HG03432 (cell line): Measurements from ENCODE around the gene ANKFY1.
"Not testable (repeated sequence)": the region's sequence is repeated elsewhere in the genome, so short reads cannot be mapped to it uniquely, and the experiment has no call there.

Experiments
- ATAC-seq: cut with Tn5 transposase; IDR thresholded peaks from one replicate; pipeline ENCODE4 v1.9.1; 2021; ENCODE audit warnings: mild to moderate bottlenecking, moderate library complexity; ENCODE audit not compliant: unreplicated experiment

Gene ANKFY1

DNA sequence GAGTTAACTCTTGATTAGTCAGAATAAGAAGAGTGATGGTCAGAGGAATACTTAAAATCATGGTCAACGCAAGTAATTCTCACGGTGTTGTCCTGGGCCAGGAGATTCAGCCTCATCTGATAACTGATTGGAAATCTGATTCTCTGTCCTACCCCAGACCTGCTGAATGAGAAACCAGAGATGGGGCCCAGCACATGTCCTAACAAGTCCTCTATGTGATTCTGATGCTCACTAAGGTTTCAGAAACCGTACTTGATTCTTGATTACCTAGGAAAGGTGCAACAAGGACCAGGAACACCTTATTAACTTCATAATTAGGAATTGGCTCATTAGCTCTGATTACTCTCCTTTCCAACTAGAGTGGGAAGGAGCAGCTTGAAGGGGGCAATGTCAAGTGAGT is 44.5 kb downstream of the ANKFY1 start:
- ATAC-seq, result no peak

DNA sequence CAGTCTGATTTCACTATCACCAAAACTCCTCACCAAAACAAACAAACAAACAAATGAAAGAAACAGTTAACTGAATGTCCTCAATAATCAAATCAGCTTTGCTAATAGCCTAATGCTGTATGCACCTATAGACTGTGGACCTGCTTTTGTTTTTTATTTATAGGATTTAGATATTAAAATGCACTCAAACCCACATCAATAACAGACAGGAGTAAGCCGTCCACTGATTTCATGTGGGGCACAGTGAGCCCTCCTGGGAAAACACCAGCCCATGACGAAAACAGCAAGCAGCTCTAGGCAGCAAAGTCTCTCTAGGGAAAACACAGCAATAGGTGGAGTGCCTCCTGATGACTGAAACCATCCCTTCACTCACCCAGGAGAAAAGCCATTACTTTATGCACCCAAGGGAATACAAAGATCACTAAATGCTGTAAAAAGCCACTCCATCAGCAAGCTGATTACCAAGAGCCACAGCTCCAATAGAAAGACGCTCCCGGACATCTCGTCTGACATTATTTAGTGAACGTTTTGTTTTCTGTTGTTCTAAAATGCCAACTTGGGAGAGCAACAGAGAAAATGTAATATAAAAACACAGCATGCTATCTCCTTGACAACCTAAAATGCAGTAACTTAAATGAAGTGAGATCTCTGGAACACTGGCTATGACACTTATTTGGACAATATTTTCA is 47.8 kb downstream of the ANKFY1 start:
- no peak for ATAC-seq

DNA sequence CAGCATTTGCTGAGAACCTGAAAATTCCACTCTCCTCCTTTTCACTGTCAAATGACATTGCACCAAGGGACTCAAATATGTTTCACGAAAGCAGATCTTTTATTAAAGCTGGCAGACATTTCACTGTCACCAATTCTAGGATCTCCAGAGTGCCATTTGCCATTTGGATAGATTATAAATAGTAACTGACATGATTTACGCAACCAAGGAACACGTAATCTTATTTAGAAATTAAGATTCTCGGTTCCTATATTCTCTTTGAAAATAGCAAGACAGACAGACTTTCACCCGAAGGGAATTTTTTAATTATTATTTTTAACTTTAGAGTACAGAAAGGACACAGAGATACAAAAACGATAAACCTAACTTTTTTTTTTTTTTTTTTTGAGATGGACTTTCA is 49.6 kb downstream of the ANKFY1 start:
- no peak for ATAC-seq

DNA sequence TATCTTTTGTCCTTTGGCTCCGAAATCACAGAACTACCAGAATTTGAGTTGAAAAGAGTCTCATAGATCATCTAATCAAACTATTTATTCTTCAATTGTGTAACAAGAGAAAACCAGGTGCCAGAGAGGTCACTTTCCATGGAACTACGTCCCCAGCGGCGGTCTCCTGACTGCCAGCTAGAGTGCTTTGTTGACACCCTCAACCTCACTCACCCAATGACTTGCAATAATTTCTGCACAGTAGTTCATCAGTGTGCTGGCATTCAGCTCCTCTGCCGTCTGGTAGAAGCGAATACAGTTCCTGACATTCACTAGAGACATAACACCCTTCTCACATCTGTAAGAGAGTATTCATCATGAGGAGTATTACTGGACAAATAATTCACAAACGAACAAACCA is 54.2 kb downstream of the ANKFY1 start:
- ATAC-seq, result no peak

DNA sequence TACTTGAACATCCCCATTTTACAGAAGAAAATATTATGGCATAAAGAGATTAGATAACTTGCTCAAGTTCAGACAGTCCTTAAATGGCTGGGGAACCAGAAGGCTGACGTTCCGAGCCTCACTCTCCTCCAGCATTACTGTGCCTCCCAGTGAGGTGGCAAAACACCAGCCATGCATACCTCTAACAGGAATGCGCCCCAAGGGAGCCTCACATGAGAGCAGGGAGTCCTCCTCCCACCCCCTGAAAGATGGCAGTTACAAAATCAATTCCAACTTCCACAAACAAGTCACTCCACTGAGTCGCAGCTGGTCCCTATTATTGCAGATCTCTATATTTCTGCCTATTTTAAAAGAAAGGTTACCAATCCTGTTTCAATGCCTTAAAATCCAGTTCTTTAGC is 55.5 kb downstream of the ANKFY1 start:
- ATAC-seq, result no peak

DNA sequence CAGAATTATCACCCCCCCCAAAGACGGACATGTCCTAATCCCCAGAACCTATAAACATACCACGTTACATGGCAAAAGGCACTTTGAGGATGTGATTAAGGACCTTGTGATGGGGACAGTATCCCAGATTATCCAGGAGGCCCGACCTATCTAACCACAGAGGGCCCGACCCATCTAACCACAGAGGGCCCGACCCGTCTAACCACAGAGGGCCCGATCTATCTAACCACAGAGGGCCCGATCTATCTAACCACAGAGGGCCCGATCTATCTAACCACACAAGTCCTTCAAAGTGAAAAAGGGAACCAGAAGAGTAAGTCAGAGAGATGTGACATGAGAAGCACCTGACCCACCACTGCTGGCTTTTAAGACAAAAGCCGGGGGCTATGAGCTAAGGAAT is 56.8 kb downstream of the ANKFY1 start:
- no peak for ATAC-seq

DNA sequence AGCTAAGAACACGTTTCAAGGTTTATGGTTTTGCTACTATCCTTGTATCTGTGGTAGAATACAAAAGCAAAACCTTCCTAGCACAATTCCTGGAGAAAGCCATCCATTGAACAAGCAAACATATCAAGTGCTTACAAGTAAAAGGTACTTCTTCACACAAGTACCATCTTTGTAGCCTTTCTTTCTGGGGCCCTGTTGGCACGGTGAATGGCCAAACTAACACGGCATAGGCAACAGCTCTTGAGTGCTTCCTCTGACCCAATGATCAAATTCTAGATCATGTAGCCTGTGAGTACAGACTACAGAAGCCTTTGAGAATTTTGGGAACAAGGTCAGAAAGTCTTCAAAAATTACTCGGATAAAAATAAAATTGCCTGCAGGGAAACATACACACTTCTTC is 57.9 kb downstream of the ANKFY1 start:
- ATAC-seq, result no peak

DNA sequence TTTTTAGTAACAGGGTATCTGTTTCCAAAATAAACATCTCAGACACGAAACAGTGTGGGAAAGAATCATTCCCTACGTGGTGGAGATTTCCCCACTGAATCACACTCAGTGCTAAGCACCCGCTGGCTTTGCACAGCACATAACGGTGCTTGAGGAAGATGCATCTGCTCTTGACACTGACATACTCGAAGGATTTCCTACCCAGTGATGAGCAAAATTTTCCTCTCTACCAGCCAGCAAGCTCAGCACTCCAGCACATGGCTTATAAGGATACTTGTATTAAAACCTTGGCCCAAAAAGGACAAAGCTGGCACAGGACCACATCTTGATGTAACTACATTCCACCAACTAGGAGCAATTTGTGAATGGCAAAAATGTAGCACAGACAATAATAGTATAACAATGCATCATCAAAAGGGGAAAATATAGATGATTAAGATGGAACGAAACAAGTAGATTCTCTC is 59.0 kb downstream of the ANKFY1 start:
- no peak for ATAC-seq

DNA sequence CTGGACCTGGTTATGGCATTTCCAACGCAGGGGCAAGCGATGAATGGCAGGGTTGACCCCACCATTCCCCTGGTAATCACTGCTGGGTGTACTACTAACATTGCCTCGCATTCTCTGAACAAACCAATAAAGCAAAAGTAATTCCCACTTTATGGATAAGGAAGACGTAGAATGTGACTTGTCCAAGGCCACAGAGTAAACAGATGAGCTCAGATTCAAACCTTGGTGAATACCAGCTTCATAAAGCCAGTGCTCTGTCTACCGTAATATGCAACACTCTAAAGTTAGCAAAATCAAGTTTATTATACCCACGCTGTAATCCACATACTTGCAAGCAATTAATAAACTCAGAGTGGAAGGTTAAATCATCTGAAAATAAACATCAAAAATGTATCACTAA is 59.6 kb downstream of the ANKFY1 start:
- ATAC-seq, result no peak

DNA sequence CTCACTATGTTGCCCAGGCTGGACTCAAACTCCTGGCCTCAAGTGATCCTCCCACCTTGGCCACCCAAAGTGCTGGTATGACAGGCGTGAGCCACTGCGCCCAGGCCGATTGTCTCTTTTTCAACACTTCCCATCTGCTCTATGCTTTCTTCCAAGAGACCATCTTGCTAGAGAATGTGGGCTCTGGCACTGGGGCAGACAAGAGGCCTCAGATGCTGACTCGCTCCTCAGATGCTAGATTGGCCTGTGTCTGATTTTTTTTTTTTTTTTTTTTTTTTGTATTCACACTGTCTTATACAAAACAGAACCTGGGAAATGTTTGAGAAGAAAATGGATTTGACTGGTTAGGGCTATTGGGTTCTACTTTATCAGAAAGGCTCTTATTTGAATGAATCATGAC is 62.6 kb downstream of the ANKFY1 start:
- no peak for ATAC-seq

DNA sequence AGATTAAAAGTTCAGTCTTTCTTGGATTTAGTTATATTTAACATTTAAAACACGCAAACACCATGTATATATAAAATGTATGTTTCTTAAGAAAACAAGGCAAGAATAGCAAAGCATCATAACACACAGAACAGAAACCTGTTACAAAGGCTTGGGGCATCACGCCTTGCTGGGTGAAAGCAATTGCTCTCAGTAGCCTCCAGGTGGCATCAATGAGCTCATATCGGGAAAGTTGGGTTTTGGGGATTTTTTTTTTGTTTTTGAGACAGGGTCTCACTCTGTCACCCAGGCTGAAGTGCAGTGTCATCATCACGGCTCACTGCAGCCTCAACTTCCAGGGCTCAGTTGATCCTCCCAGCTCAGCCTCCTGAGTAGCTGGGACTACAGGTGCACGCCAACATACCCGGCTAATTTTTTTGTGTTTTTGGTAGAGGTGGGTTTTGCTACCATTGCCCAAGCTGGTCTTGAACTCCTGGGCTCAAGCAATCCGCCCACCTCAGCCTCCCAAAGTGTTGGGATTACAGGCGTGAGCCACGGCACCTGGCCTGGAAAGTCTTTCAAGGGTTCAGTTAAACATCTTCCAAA is 63.9 kb downstream of the ANKFY1 start:
- no peak for ATAC-seq

DNA sequence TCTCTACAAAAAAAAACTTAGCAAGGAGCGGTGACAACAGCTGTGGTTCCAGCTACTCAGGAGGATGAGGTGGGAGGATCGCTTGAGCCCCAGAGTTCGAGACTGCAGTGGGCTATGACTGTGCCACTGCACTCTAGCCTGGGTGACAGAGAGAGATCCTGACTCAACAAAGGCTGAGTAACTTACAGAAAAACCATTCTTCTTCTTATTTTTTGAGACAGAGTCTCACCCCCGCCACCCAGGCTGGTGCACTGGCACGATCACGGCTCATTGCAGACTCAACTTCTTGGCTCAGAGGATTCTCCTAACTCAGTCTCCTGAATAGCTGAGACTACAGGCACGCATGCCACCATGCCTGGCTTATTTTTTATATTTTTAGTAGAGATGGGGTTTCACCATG is 64.8 kb downstream of the ANKFY1 start:
- ATAC-seq, result no peak

DNA sequence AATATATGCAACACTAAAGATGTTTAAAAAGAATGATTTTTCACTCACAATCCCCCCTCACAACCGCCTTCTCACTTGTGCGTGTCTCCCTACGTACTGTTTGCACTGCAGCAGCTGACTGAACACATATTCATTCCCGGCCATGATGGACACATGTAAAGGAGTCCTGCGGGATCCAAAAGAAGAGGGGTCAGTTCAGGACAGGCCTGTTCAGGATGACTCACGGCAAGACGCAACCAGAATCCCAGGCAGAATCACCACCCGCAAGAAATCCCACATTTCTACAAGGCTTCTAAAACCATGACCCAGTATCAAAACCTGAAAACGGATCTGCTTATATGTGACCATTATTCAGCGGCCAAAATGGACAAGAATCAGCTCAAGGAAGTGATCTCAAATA is 68.5 kb downstream of the ANKFY1 start:
- no peak for ATAC-seq

DNA sequence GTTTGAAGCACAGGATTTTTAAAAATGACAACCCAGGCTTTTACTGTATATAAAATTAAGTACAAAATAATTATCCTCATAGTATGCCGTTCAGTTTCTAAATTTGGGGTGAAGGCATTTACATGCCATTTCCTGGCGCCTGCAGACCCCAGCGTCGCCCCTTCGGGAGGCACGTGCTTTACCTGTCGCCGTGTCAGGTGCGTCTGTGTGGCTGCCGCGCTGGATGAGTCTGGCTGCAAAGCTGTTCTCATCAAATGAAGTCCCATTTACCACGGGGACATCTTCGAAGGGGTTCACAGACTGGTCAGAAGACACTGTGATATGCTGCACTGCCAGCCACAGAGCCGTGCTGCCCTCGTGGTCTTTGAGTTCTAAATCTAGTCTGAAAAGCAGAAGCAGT is 69.0 kb downstream of the ANKFY1 start:
- no peak for ATAC-seq

DNA sequence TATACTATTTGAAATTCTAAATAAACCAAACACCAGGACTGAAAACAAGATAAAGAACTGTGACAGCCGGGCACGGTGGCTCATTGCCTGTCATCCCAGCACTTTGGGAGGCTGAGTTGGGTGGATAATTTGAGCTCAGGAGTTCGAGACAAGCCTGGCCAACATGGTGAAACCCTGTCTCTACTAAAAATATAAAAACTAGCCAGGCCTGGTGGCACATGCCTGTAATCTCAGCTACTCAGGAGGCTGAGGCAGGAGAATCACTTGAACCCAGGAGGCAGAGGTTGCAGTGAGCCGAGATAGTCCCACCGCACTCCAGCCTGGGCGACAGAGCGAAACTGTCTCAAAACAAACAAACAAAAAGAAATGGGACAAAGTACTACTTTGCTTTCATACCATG is 73.0 kb downstream of the ANKFY1 start:
- not testable (repeated sequence) for ATAC-seq

DNA sequence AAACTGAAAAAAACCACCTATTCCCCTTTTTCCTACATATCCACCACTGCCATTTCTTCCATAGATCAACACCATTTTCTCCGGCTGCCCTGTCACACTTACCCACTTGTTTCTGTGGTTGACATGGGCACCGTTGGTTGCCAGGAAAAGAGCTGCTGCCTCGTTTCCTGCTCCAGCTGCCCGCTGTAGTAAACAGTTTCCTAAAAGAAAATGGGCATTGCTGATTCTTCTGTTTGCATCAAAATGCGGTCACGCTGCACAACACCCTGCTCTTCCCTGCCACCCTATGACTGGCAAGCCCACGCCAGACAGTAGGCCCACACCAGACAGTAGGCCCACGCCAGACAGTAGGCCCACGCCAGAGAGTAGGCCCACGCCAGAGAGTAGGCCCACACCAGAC is 74.5 kb downstream of the ANKFY1 start:
- ATAC-seq, result no peak

DNA sequence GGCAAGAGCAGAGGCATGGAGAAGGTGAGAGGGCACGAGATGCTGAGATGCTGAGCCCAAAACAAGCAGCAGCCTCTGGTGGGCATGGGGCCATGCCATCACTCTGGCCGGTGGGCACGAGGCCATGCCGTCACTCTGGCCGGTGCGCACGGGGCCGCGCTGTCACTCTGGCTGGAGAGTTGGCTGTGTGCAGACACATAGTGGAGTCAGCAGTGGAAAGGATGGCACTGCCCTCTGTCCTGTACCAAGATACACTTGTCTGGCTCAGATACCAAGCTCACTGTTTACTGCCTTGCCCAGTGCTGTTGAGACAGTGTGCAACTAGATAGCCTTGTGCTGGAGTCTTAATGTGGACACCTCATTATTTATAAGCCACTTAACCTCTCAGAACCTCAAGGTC is 75.7 kb downstream of the ANKFY1 start:
- no peak for ATAC-seq

DNA sequence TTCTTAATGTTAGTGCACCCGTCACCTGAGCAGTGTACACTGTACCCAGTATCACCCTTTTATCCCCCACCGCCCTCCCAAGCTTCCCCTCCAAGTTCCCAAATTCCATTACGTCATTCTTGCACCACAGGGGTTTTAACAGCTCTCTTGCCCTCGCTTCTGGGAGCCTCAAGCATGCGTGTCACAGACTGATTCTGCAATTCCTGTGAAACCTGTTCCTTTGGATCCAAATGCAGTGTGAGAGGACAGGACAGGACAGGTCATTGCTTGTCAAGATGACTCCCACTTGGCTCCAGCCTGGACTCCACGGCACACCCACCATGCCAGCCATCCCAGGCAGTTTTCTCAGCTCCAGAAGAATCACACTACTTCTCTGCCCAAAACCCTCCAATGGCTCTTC is 76.7 kb downstream of the ANKFY1 start:
- no peak for ATAC-seq

DNA sequence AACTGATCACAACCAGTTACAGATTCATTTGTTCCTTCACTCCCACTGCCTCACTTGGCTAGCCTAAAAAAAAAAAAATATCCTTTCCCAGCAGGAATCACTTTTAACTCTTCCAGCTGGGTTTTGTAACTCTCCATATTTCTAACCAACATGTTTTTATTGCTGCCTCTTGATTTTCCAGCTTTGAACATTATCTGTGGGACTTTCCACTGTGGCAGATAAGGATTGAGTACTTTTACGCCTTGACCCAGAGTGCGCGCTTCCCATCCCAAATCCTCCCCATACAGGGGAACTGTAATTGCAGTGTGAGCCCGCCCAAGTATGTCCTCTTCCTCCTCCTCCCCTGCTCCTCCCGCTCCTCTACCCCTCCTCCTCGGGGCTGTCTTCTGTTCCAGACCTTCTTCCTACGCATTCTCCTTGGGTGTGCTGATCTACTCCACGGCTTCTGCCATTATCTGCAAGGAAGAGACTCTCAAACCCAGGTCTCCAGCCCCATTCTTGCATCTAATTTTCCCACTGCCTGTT is 77.4 kb downstream of the ANKFY1 start:
- no peak for ATAC-seq

DNA sequence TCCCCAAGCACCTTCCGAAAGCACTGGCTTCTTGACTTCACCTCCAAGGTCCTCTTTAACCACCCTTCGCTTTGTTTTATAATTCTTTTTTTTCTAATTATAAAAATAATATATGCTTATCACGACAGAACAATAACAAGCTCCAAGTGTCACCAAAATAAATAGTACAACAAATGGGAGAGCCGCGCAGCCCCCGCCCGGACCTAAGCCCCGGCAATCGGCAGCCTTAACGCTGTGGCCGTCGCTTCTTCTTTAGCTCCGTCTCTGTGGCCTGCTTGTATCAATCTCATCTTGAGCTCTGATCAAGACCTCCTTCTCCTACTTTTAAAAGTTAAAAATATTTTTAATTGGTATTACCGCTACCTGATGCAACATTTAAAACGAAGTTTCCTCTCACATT is 78.1 kb downstream of the ANKFY1 start:
- no peak for ATAC-seq

DNA sequence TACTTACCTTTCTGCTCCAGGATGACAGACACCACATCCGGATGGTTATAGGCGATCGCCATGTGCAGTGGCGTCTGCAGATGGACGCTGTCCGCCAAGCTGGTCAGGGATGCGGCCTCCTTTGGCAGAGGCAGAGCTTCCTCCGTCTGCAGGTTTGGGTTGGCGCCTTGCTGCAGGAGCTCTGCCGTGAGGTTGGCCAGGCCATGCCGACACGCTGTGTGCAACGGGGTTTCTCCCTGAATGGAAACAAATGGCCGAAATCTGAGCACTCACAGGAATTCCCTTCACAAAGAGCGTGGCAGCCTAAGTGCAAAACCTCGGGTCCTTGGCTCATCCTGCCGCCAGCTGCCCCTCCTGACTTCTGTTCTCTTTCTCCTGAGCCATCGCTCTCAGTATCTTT is 79.0 kb downstream of the ANKFY1 start:
- no peak for ATAC-seq

DNA sequence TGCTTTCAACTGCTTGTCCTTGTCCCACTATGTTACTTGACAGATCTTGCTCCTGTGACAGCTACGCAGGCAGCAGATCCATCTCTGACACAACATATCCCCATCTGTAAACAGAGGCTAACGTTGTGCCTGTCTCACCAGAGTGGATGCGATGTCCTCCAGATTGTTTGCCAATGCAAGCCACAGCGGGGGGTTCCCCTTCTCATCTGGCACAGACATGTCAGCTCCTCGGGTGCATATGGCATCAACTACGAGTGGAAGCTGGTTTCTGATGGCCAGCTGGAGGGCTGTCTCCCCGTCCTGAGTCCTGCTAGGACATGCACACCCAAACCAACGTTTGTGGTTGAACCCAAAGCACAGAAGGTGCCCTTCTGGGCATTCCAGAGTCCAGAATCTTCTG is 81.7 kb downstream of the ANKFY1 start:
- ATAC-seq, result no peak

DNA sequence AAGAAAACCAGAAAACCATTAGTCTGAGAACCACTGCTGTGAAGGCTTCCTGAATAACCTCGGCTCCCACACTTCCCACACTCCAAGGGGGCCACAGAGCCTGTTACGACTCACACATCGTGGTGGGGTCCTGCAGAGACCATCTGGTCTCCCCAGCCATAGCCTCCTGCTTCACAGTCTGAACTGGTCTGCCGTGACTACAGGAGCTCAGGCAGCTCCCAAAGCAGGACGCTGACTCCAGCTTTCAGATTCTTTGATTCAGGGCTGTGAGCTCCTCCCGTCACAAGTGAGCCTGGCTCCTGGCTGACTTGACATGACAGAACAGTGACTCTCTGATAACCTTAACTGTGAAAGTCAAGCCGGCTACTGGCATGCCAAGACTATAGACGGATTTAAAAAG is 83.0 kb downstream of the ANKFY1 start:
- no peak for ATAC-seq
